Adrenal gland (tissue), 5 donors: ENCODE data around the gene TEX53.

Experiments used
- CTCF ChIP-seq, 6 experiments: fragments of 450-650 bp in 4 of 6; fragments of 200-600 bp in 2 of 6; sonication (generic) in 1 of 6; IDR thresholded peaks; 1 replicate in 5 of 6; 2 replicates in 1 of 6; pipeline versions ENCODE4 v1.5.1 to v1.8.0; 2016 to 2021; ENCODE audit warnings: antibody characterized with exemption in 6 of 6, mild to moderate bottlenecking in 2 of 6, moderate library complexity in 1 of 6
- POLR2A ChIP-seq, 2 donors: fragments of 450-650 bp; IDR thresholded peaks; one replicate each; pipeline ENCODE4 v1.6.1; 2017; ENCODE audit warnings: antibody characterized with exemption in 2 of 2, mild to moderate bottlenecking in 2 of 2, moderate library complexity in 1 of 2
- donor health status: DM: no; HTN: no; CAD: no.

GRCh38 chr9:114680259-114681001, 22.8 kb upstream of the TEX53 start:
- TF ChIP-seq CTCF (IDR thresholded peaks at IDR 0.05), result no peak
- TF ChIP-seq POLR2A (IDR thresholded peaks at IDR 0.05), result no peak
